Measurements from ENCODE around the gene VAMP3.

VAMP3 gene

DNA sequence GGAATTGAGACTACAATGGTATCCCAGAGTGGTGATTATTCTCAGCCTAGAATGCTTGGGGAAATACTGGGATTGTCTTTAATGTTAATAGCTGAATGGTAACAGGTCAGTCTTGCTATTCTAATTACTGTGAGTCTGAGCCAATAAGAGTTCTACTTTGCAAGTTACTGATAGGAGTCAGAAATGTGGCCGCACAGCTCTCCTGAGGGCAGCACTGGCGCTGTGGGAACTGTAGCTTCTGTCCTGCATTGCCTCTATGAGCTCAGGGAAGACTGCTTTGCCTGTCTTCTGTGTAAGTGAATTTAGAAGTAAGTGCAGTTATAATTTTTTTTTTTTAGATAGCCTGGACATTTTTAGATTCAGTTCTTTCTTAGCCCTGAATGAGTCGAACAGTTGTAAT is 10.0 kb upstream of the VAMP3 start:
- H3K4me3 ChIP-seq (ENCODE audit: low read depth, low read length): no peak overlapping the region
- TF ChIP-seq, protein P1, sequence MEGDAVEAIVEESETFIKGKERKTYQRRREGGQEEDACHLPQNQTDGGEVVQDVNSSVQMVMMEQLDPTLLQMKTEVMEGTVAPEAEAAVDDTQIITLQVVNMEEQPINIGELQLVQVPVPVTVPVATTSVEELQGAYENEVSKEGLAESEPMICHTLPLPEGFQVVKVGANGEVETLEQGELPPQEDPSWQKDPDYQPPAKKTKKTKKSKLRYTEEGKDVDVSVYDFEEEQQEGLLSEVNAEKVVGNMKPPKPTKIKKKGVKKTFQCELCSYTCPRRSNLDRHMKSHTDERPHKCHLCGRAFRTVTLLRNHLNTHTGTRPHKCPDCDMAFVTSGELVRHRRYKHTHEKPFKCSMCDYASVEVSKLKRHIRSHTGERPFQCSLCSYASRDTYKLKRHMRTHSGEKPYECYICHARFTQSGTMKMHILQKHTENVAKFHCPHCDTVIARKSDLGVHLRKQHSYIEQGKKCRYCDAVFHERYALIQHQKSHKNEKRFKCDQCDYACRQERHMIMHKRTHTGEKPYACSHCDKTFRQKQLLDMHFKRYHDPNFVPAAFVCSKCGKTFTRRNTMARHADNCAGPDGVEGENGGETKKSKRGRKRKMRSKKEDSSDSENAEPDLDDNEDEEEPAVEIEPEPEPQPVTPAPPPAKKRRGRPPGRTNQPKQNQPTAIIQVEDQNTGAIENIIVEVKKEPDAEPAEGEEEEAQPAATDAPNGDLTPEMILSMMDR (IDR thresholded peaks at IDR 0.05; ENCODE audit: low read depth, low read length): no peak

DNA sequence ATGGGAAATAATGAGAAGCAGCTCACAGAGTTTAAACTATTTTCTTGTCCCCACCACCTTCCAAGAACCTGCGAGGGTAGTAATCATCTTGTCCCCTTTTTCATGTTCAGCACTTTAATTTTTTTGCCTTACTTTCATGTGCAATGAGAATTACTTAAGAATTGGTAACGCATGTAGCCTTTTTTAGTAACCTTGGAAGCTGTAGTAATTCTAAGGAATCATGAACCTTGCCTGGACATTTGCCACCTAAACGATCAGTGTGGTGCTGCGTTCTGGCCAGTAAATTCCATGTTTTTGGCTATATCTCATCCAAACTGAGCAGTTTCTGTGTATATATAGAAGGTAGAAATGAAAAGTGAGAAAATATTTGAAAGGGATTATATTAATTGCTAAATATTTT is 3.9 kb upstream of the VAMP3 start:
- TF ChIP-seq, protein P1 (IDR thresholded peaks at IDR 0.05; ENCODE audit: low read depth, low read length): no peak
- H3K4me3 ChIP-seq (ENCODE audit: low read depth, low read length): no peak overlapping the region

DNA sequence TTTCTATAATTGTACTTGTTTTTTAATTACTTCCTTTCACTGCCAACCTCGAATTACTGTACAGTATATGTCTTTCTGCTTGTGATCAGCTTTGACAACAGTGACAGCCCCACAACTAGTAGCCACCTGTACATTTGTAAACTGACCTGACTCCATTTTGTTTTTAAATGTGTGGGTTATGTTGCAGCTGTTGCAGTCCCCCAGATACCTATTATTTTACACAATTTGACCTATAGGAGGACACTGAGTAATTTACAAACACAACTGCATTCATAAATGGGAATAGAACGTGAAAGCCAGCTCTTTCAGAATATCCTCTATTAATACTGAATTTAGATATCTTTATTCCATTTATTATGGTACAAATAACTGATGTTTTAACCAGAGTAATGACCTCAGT is 2.5 kb upstream of the VAMP3 start:
- TF ChIP-seq, protein P1 (IDR thresholded peaks at IDR 0.05; ENCODE audit: low read depth, low read length): no peak

DNA sequence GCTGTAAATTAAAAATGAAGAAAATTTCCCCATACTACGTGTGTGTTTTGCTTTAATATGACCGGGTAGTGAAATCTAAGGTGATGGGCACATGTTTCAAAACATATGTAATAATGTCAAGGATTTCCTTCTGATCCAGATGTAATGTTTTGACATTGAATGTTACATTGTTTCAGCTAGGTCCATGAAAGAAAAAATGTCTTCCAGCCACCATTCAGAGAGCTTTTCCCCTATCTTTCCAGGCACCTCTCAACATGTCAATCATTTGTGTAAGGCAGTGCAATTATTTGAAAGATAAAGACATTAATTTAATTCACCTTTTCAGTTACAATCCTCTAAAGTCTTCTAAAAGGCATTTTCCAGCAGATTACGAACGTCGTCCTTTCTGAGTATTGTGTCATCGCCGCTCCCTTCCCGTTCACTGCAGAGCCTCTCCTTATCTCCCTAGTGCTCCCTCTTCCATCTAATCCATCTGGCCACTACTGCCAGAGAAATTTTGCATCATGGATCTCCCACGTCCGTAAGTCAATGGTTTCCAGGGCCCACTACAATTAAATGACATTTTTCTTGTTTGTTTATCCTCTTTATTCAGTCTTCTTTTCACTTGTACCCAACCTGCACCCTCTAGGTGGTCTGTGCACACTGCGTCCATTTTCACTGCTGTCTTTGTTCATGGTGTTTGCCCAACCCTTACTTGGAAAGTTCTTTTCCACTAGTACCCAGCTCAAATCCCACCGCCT is 1.3 kb upstream of the VAMP3 start:
- TF ChIP-seq, protein P1 (IDR thresholded peaks at IDR 0.05; ENCODE audit: low read depth, low read length): no peak
- H3K4me3 ChIP-seq (ENCODE audit: low read depth, low read length): no peak overlapping the region

More for the DNA sequence above, 2.5 kb upstream of the VAMP3 start:
- H3K4me3 ChIP-seq (ENCODE audit: low read depth, low read length): no peak overlapping the region

DNA sequence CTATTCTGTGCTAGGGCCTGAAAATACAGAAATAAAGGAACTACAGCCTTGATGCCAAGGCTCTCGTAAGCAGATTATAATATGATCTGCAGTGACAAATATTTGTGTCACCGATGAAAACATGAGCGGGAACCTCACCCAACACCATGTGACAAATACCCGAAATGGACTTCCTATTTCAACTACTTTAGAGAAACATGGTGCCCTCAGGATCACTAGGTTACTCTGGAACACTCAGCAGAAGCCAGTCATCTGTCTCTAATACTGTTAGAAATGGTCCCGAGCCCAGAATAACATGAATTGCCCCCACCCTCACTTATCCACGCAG is 463 bp upstream of the VAMP3 start:
- H3K4me3 ChIP-seq (ENCODE audit: low read depth, low read length): peak overlapping the region; percentile 70
- TF ChIP-seq, protein P1 (IDR thresholded peaks at IDR 0.05; ENCODE audit: low read depth, low read length): no peak

DNA sequence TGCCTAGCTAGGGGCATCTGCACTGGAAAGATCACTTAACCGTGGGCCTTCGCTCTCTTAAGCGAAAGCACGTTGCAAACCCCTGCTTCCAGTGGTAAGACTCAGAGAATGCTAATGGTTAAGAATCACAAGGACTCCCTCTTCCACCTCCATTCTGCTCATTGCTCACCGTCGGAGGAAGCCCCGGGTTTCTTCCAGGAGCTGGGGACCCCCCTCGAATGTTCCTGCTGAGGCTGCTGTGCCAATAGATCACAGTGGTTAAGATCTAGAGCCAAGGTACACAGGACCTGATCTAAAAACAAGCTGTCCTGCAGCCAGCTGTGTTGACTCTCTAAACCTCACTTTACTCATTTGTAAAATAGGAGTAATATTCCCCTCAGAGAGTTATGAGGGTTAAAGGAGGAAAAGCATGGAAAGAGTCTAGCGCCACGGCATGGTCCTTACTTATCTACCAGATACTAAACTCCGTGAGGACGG is 765 bp downstream of the VAMP3 start:
- TF ChIP-seq, protein P1 (IDR thresholded peaks at IDR 0.05; ENCODE audit: low read depth, low read length): no peak

DNA sequence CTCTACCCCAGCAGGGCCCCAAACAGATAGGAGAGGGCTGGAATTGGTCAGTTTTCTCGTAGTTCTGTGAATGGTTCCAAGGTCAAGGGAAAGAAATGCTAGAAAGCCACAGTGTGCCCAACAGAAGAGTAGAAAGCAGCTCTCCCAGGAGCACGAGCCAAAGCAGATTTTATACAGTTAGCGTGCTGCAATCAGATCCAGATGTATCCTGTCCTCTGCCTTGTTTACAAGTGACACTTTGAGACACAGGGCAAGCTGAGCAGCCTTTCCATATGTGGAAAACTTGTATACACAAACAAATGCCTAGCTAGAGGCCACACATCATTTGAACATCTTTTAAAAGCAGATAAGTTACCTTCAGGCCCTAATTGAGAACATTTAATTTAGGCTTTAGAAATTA is 6.5 kb downstream of the VAMP3 start:
- TF ChIP-seq, protein P1 (IDR thresholded peaks at IDR 0.05; ENCODE audit: low read depth, low read length): no peak
- no peak overlapping the region for H3K4me3 ChIP-seq (ENCODE audit: low read depth, low read length)

More for the DNA sequence above, 765 bp downstream of the VAMP3 start:
- peak overlapping the region; percentile 70 for H3K4me3 ChIP-seq (ENCODE audit: low read depth, low read length)

All from WI38 (cell line).